ENCODE measurements around the gene LGALS3. TPM values are rescaled to one million over a fixed set of nuclear protein-coding genes. Genes with fewer than 3 reads are reported as not detected.
A peak's percentile ranks its signal among the peaks of the same experiment; 100 is the strongest.
"Not testable (repeated sequence)": the region's sequence is repeated elsewhere in the genome, so short reads cannot be mapped to it uniquely, and the experiment has no call there.

Gene LGALS3
- 100 to 1,000 TPM in 2 of 4 donors, 10 to 100 TPM in 2; 65.7 to 201 (median 111) TPM for total RNA-seq

GRCh38 chr14:55129086-55129427 lies at the start of gene LGALS3:
TSS of gene LGALS3 (plus strand) at chr14:55129252. CDS start at chr14:55137374, 8,122 bp downstream.
- peak; percentile 70 to 73 for DNase-seq
- H3K9me3 ChIP-seq = no peaks in the 10 kb centered on the region
- H3K36me3 ChIP-seq = no peaks in the 10 kb centered on the region
- TF ChIP-seq CTCF (IDR thresholded peaks at IDR 0.05) (no peak), POLR2A (IDR thresholded peaks at IDR 0.05) (peak in 1 of 2 donors; percentile 86)
- peak within 1 kb of the TSS; percentile 3 to 83 (median 53) for H3K4me3 ChIP-seq (replicated peaks in 1 of 3)
- H3K27ac ChIP-seq = peak within 1 kb of the TSS; percentile 67 to 93 (median 81)
- H3K4me1 ChIP-seq = peaks cover 3 to 15% of the 10 kb centered on the region in 2 donors
- intact Hi-C loops (cut with DNase I) = loop anchor here (5.0 kb wide), 1 partner anchor 37 kb away; no protein-coding TSS in a partner anchor
- no peaks in the 10 kb centered on the region for H3K27me3 ChIP-seq
- no CpG with 5 or more reads among the region's 50 CpGs for WGBS, 2 donors

DNA sequence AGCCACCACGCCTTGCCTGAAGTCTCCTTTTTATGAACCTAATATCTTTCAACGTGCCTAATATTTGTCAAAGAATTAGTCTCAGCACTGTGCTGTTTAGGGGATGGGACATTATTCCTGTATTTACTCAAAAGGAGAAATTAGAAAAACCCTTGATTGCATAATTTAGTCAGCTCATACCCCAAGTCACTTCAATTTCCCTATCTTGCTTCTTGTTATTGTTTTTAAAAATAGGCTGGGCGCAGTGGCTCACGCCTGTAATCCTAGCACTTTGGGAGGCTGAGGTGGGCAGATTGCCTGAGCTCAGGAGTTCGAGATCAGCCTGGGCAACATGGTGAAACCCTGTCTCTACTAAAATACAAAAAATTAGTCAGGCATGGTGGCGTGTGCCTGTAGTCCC lies 49.1 kb upstream of the LGALS3 start:
- intact Hi-C loops (cut with DNase I); DNase-seq; H3K27ac ChIP-seq: not testable (repeated sequence)

DNA sequence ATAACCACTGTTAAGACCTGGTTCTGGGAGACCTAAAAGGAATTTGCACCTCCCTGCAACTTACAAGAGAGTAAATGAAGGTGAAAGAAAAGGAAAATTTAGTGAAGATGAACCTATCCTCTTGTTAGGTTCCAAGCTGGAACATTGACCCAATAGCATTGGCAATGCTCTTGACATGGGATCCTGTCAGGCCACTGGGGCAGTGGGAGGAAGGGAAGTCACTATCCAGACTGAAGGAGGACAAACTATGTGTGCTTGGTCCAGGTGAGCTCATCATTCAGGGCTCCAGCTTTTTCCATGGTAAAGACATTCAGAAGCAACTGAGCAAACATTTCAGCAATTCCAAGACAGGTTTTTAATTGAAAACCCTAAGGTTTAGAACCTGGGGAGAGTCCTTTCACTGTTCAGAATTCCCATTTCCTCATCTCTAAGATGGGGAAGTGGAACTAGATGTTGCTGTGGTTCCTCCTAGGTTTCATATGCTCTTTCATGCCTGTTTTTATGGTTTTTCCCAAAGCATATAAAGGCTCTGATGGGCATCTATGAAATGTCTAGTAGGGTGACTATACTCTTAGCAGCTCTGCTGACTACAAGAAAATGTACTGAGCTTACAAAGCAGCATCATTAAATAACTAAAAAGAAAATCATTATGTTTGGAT lies 44.5 kb upstream of the LGALS3 start:
- no peaks in the 10 kb centered on the region for H3K36me3 ChIP-seq
- DNase-seq = no peak
- no peak overlapping the region for H3K4me3 ChIP-seq (replicated peaks in 1 of 3)
- no peaks in the 10 kb centered on the region for H3K4me1 ChIP-seq
- no peak overlapping the region for H3K27ac ChIP-seq
- no peaks in the 10 kb centered on the region for H3K27me3 ChIP-seq
- intact Hi-C loops (cut with DNase I) = no loop called here
- TF ChIP-seq CTCF (IDR thresholded peaks at IDR 0.05) (no peak), POLR2A (IDR thresholded peaks at IDR 0.05) (no peak)
- H3K9me3 ChIP-seq = no peaks in the 10 kb centered on the region

More for the DNA sequence above, 49.1 kb upstream of the LGALS3 start:
- 89 to 91% methylated on average over 6 of the region's 6 CpGs for WGBS, 2 donors
- H3K4me1 ChIP-seq; H3K4me3 ChIP-seq (replicated peaks in 1 of 3); H3K36me3 ChIP-seq; H3K9me3 ChIP-seq; H3K27me3 ChIP-seq: not testable (repeated sequence)

GRCh38 chr14:55085060-55085660 lies 43.9 kb upstream of the LGALS3 start:
- Histone ChIP-seq H3K36me3 (no peaks in the 10 kb centered on the region), H3K27me3 (no peaks in the 10 kb centered on the region), H3K9me3 (no peaks in the 10 kb centered on the region), H3K4me1 (no peaks in the 10 kb centered on the region), H3K4me3 (replicated peaks in 1 of 3) (no peak overlapping the region), H3K27ac (no peak overlapping the region)
- WGBS, 2 donors = 60 to 71% methylated on average over 4 of the region's 4 CpGs
- no peak for TF ChIP-seq CTCF (IDR thresholded peaks at IDR 0.05)
- no peak for TF ChIP-seq POLR2A (IDR thresholded peaks at IDR 0.05)
- DNase-seq = no peak
- intact Hi-C loops (cut with DNase I) = no loop called here

DNA sequence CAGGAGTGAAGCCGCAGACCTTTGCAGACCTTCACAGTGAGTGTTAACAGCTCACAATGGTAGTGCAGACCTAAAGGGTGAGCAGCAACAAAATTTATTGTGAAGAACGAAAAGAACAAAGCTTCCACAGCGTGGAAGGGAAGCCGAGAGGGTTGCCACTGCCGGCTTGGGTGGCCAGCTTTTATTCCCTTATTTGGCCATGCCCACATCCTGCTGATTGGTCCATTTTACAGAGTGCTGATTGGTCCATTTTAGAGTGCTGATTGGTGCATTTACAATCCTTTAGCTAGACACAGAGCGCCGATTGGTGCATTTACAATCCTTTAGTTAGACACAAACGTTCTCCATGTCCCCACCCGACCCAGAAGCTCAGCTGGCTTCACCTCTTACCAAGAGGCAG lies 42.1 kb upstream of the LGALS3 start:
- Histone ChIP-seq H3K36me3 (no peaks in the 10 kb centered on the region), H3K27me3 (no peaks in the 10 kb centered on the region), H3K27ac (no peak overlapping the region), H3K9me3 (no peaks in the 10 kb centered on the region), H3K4me3 (replicated peaks in 1 of 3) (no peak overlapping the region), H3K4me1 (no peaks in the 10 kb centered on the region)
- WGBS, 2 donors = 89 to 95% methylated on average over 9 of the region's 9 CpGs
- DNase-seq = no peak
- intact Hi-C loops (cut with DNase I) = no loop called here
- TF ChIP-seq POLR2A (IDR thresholded peaks at IDR 0.05) (no peak), CTCF (IDR thresholded peaks at IDR 0.05) (no peak)
